ENCODE data around the gene DZIP3. TPM values are rescaled to one million over a fixed set of nuclear protein-coding genes. Genes with fewer than 3 reads are reported as not detected.

Gene DZIP3
- total RNA-seq, 2 donors from 2014 or later, result 3.6 to 8.8 TPM

GRCh38 chr3:108555966-108556581, 33.4 kb upstream of the DZIP3 start:
- Histone ChIP-seq H3K4me1 (peaks cover 11% of the 10 kb centered on the region), H3K36me3 (replicated peaks in 1 of 2; ENCODE audit: insufficient read depth in 1 of 2, low read depth in 2 of 2) (no peaks in the 10 kb centered on the region), H3K4me3 (no peak overlapping the region), H3K27ac (peak overlapping the region in 3 of 4 donors; percentile 49 to 72 (median 55)), H3K9me3 (no peaks in the 10 kb centered on the region), H3K27me3 (no peaks in the 10 kb centered on the region)
- DNase-seq (no peak), ATAC-seq (no peak)
- WGBS, 2 donors, result 12 to 16% methylated on average over 2 of the region's 2 CpGs
- intact Hi-C loops (cut with DNase I), result no loop called here
- no peak for TF ChIP-seq POLR2A (IDR thresholded peaks at IDR 0.05)
- no peak for TF ChIP-seq CTCF (IDR thresholded peaks at IDR 0.05)

GRCh38 chr3:108562565-108562964, 27.0 kb upstream of the DZIP3 start:
- intact Hi-C loops (cut with DNase I), result no loop called here
- 94% methylated on average over 2 of the region's 2 CpGs for WGBS, 2 donors
- no peak for ATAC-seq
- Histone ChIP-seq H3K36me3 (replicated peaks in 1 of 2; ENCODE audit: insufficient read depth in 1 of 2, low read depth in 2 of 2) (no peaks in the 10 kb centered on the region), H3K9me3 (no peaks in the 10 kb centered on the region), H3K4me1 (no peaks in the 10 kb centered on the region), H3K27me3 (no peaks in the 10 kb centered on the region), H3K27ac (no peak overlapping the region), H3K4me3 (no peak overlapping the region)
- TF ChIP-seq POLR2A (IDR thresholded peaks at IDR 0.05), result no peak
- no peak for TF ChIP-seq CTCF (IDR thresholded peaks at IDR 0.05)
- DNase-seq, result no peak

- ATAC-seq (no peak), DNase-seq (no peak)
- no peak overlapping the region for H3K4me3 ChIP-seq
- no peaks in the 10 kb centered on the region for H3K36me3 ChIP-seq (replicated peaks in 1 of 2; ENCODE audit: insufficient read depth in 1 of 2, low read depth in 2 of 2)
- no peaks in the 10 kb centered on the region for H3K4me1 ChIP-seq
- TF ChIP-seq POLR2A (IDR thresholded peaks at IDR 0.05), result no peak
- no peak for TF ChIP-seq CTCF (IDR thresholded peaks at IDR 0.05)
- no peak overlapping the region for H3K27ac ChIP-seq
- intact Hi-C loops (cut with DNase I), result no loop called here
- H3K27me3 ChIP-seq, result no peaks in the 10 kb centered on the region
- no peaks in the 10 kb centered on the region for H3K9me3 ChIP-seq
Measured at GRCh38 chr3:108564564-108564963, 25.0 kb upstream of the DZIP3 start.

GRCh38 chr3:108565506-108565905, 24.0 kb upstream of the DZIP3 start:
- Histone ChIP-seq H3K9me3 (no peaks in the 10 kb centered on the region), H3K36me3 (replicated peaks in 1 of 2; ENCODE audit: insufficient read depth in 1 of 2, low read depth in 2 of 2) (no peaks in the 10 kb centered on the region), H3K27me3 (no peaks in the 10 kb centered on the region), H3K4me1 (no peaks in the 10 kb centered on the region), H3K27ac (no peak overlapping the region), H3K4me3 (no peak overlapping the region)
- WGBS, 2 donors, result 78 to 90% methylated on average over 3 of the region's 3 CpGs
- DNase-seq (no peak), ATAC-seq (no peak)
- no peak for TF ChIP-seq POLR2A (IDR thresholded peaks at IDR 0.05)
- TF ChIP-seq CTCF (IDR thresholded peaks at IDR 0.05), result no peak
- intact Hi-C loops (cut with DNase I), result no loop called here

- TF ChIP-seq POLR2A (IDR thresholded peaks at IDR 0.05), result no peak
- TF ChIP-seq CTCF (IDR thresholded peaks at IDR 0.05), result no peak
- ATAC-seq, result no peak
- intact Hi-C loops (cut with DNase I), result no loop called here
Measured at GRCh38 chr3:108566599-108566998, 22.9 kb upstream of the DZIP3 start.

More at GRCh38 chr3:108566599-108566998, 22.9 kb upstream of the DZIP3 start:
- no peak overlapping the region for H3K27ac ChIP-seq
- H3K36me3 ChIP-seq (replicated peaks in 1 of 2; ENCODE audit: insufficient read depth in 1 of 2, low read depth in 2 of 2), result no peaks in the 10 kb centered on the region
- WGBS, 2 donors, result 88 to 100% methylated on average over 1 of the region's 1 CpG
- no peaks in the 10 kb centered on the region for H3K27me3 ChIP-seq
- H3K4me3 ChIP-seq, result no peak overlapping the region
- H3K9me3 ChIP-seq, result no peaks in the 10 kb centered on the region
- DNase-seq, result no peak
- H3K4me1 ChIP-seq, result no peaks in the 10 kb centered on the region

All from body of pancreas (tissue), 4 donors.